ENCODE measurements around the gene TRPM7.

GRCh38 chr15:50613600-50613999, 73.0 kb downstream of the TRPM7 start:
- TF ChIP-seq CTCF (IDR thresholded peaks at IDR 0.05) = no peak
- TF ChIP-seq POLR2A (IDR thresholded peaks at IDR 0.05) = no peak
